Activated CD4-positive, CD25-positive, alpha-beta regulatory T cell treated with anti-CD3 and anti-CD28 coated beads, Interleukin-2, amount 50 U/mL, for 72 hours (primary cell): Measurements from ENCODE around the gene ORC6.
"Not testable (repeated sequence)": the region's sequence is repeated elsewhere in the genome, so short reads cannot be mapped to it uniquely, and the experiment has no call there.

Source experiments
- DNase-seq: peaks from one replicate; pipeline ENCODE4 v3.0.0; 2021

ORC6 gene

DNA sequence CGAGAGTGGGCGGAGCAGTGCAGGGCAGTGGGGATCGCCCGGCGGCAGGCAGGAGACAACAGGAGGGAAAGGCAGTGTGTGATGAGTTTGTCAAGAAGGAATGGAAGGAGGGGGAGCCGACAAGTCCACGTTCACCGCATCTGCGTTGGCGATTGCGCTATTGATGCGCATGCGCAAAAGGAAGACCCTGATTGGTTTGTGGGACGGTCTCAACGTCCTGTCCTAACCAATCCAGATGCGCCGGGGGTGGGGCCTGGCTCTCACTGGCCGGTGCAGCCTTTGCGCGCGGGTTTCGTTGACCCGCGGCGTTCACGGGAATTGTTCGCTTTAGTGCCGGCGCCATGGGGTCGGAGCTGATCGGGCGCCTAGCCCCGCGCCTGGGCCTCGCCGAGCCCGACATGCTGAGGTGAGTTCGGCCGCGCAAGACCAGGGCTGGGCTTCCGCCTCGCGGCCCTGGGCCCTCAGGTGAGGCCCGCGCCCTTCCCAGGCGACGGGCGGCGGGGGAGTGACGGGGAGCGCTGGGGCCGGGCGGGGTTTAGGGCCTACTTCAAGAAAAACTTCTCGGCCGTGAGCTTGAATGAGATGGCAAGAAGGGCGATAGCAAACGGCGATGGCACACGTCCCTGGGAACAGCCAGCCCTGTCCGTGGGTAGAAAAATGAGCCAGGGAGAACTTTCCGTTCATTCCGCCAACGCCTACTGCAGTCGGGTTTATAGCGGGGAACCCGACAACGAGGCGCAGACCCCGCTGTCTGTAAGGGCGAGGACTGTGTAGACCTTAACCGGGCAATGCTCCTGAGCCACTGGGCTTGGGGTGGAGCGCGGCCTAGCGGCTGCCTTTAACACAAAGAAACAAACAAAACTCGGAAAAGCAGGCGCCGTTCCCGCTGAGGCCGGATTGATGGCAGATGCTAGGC, at the start of gene ORC6:
Gene ORC6 (plus strand): TSS at position 295 of the 916 bp plus-strand sequence. CDS start 47 bp downstream, at position 342.
- DNase-seq = peak; percentile 96

DNA sequence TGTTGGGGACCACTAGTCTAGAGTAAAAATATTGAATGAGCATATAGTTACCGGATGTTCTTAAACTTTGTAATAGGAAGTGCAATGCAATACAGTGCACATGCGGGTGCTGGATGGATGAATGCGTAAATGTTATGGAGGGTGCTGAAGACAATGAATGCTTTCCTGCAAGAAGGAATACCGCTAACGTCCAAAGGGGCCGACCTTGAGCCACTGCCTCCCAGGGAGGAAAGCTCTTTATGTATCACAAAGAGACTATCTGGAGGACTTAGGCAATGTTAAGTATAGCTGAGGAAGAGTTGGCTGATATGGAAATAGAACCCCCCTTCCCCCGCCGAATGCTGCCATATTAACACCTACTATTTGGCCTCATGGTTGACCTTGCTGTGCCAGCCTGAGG, 40.8 kb upstream of the ORC6 start:
- DNase-seq = no peak

GRCh38 chr16:46649588-46650253, 39.7 kb upstream of the ORC6 start:
- no peak for DNase-seq

GRCh38 chr16:46650254-46650623, 39.2 kb upstream of the ORC6 start:
- no peak for DNase-seq

GRCh38 chr16:46651305-46651704, 38.2 kb upstream of the ORC6 start:
- no peak for DNase-seq

GRCh38 chr16:46658925-46659324, 30.5 kb upstream of the ORC6 start:
- no peak for DNase-seq

DNA sequence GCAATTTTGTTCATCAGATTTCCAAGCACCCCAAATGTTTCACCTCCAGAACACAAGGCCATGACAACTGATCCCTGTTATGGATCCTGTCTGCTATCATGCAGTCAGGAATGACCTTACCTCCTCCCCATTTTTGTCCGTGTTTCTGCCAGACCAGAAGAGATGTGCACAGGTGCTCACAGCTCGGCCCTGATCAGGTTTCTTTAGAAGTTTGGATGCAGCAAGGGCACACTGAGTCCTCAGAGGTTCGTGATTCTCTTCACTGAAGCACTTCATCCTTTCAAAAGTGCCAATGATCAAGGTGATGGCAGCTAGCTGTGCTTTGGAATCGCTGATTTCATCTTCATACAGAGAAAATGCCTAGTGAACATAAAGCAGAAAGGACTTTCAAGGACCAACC, 27.3 kb upstream of the ORC6 start:
- no peak for DNase-seq

DNA sequence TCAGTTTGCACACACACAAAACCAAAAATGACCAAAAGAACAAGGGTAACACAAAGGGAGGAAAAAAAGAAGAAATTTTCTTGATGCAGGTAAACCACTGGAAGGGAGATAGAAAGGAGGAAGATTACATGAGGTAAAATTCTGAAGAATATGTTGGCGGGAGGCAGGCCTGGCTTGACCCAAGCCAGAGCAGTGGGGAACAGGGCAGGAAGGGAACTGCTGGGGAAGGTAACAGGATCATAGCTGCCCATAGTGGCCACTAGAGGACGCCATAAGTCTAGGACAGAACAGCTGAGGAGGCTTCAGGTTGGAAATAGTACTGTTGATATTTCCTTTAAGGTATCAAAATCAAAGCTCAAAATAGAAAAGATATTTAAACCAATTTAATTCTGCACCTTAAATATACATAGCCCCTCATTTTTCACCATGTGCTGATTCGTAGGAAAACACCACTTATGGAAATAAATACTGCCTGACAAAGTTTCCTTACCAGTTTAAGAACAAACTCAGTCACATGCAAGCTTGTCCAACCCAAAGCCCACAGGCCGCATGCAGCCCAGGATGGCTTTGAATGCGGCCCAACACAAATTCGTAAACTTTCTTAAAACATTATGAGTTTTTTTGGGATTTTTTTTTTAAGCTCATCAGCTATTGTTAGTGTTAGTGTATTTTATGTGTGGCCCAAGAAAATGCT, 16.0 kb upstream of the ORC6 start:
- DNase-seq = peak; percentile 34

DNA sequence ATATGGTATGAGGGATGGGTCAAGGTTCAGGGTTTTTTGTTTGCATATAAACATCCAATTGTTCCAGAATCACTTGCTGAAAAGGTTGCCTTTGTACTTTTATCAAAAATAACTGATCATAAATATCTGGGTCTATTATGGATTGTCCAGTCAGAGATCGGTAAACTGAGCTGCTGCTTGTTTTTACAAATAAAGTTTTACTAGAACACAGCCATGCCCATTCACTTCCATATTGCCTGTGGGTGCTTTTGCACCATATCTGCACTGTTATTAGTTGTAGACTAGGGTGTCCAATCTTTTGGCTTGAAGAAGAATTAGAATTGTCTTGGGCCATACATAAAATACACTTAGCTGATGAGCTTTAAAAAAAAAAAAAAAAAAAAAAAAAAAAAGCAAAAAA, 11.5 kb upstream of the ORC6 start:
- not testable (repeated sequence) for DNase-seq

GRCh38 chr16:46681867-46682266, 7.6 kb upstream of the ORC6 start:
- DNase-seq = not testable (repeated sequence)

DNA sequence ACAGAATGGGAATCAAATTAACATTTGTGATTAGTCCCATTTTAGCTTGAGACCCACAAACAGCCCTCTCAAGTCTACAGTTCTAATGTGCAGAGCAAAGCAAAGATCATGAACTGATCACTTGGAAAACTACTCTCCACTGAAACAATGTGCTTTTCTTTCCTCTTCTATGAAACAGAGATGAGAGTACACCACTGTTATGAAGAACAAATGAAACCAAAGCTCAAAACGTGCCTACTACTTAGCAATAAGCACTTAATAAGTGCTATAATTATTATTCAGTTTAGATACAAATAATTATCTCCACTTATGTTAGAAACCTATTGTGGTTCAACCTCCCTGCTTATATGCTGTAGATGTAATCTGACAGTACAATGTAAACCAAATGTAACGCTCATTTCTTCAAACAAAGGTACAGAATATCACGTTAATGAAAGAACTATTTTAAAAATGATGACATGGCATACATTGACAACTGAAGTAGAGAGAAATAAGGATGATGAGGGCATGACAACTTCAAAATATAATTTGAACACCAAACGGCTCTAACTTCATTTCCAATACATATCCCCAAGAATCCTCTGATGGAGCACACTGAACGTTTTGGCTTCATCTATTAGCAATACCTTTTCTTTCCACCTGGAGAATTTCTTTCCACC, 2.5 kb upstream of the ORC6 start:
- DNase-seq = no peak

- DNase-seq = no peak
These were observed 2.0 kb upstream of the ORC6 start for GRCh38 chr16:46687486-46687885.

DNA sequence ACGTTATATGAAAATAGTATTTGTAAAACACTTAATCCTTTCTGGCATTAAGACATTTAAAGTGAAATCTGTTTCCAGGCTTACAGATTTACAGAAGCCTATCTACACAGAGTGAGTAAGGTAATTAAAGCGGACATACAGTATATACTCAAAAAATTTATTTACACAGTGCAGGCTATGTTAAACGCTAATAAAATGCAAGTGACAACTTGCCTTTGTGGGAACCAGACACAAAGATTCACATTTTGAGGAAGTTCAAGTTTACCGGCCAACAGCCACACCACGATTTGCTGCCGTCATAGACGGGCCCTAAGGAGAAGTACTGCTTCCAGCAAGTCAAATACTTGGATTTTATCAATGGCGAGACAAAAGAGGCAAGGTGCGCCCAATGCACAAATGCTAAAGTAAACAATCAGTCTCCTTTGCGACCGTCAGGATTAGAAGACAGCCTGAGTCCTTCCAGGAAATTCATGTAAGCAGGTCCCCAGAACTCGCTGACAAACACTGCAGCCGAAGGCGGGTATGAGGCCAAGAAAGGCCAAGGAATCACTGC, 1.3 kb upstream of the ORC6 start:
- DNase-seq = no peak

GRCh38 chr16:46688654-46689364, 650 bp upstream of the ORC6 start, which contains the start of gene VPS35:
TSS of gene VPS35 (minus strand) at chr16:46689178. CDS start at chr16:46689133, 45 bp downstream.
- DNase-seq = peak; percentile 100

- DNase-seq = no peak
These were observed 1.1 kb downstream of the ORC6 start for GRCh38 chr16:46690281-46691178.

- no peak for DNase-seq
These were observed 2.3 kb downstream of the ORC6 start for GRCh38 chr16:46691726-46692125.

DNA sequence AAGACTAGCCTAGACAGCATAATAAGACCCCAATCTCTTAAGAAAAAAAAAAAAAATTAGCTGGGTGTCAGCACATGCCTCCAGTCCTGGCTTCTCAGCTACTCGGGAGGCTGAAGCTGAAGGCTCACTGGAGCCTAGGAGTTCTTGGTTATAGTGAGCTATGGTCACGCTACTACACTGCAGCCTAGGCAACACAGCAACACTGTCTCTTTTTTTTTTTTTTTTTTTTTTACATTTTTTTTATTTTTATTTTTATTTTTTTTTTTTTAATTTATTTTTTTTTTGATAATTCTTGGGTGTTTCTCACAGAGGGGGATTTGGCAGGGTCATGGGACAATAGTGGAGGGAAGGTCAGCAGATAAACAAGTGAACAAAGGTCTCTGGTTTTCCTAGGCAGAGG, 4.1 kb downstream of the ORC6 start:
- no peak for DNase-seq

DNA sequence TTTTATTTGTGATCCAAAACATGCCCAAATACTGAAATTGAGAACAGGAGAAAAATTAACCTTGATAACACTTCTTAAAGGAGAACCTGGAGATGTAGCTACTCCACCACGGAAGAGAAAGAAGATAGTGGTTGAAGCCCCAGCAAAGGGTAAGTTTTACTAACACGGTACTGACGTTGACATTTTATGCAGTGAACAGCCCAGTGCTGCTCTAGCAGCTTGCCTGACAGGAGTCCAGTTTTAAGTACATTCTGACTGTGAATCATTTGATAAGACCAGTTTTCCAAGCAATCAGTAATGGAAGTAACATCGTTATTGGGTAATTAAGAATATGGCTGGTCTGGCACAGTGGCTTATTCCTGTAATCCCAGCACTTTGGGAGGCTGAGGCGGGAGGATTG, 6.5 kb downstream of the ORC6 start:
- no peak for DNase-seq

GRCh38 chr16:46696957-46697356, 7.5 kb downstream of the ORC6 start:
- DNase-seq = no peak

DNA sequence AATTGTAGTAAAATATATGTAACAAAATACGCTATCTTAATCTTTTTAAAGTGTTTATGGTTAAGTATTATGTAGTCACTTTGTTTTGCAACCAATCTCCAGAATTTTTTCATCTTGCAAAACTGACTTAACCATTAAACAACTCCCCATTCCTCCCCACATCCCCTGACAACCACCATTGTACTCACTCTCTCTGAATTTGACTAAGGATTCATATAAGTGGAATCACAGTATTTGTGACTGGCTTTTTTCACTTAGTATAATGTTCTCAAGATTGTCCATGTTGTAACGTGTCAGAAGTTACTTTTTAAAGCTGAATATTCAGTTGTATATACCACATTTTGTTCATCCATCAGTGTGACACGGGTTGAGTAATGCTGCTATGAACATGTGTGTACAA, 10.6 kb downstream of the ORC6 start:
- DNase-seq = no peak

DNA sequence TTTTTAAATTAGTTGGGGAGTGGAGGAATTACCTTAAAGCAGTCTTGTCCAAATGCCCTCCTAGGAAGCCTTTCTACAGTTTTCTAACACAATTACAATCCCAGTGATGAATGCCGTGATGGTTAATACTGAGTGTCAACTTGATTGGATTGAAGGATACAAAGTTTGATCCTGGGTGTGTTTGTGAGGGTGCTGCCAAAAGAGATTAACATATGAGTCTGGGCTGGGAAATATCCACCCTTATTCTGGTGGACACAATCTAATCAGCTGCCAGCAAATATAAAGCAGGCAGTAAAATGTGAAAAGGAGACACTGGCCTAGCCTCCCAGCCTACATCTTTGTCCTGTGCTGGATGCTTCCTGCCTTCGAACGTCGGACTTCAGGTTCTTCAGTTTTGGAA, 12.2 kb downstream of the ORC6 start:
- no peak for DNase-seq
